ENCODE results near the gene DES. TPM values are rescaled to one million over a fixed set of nuclear protein-coding genes. Genes with fewer than 3 reads are reported as not detected.

The DES gene
- total RNA-seq, 4 donors from 2014 or later = 578 to 3,551 (median 1,628) TPM

- intact Hi-C loops (cut with DNase I; ENCODE audit: low total_unique reads) = no loop called here
- H3K27ac ChIP-seq = peak overlapping the region; percentile 97 to 98
- H3K27me3 ChIP-seq = no peaks in the 10 kb centered on the region
- H3K9me3 ChIP-seq = no peaks in the 10 kb centered on the region
- H3K4me3 ChIP-seq = no peak overlapping the region
- H3K36me3 ChIP-seq = no peaks in the 10 kb centered on the region
- no peak for DNase-seq
- peaks cover 2 to 22% of the 10 kb centered on the region in 2 donors for H3K4me1 ChIP-seq
- TF ChIP-seq POLR2A (IDR thresholded peaks at IDR 0.05) = no peak
- TF ChIP-seq, protein P1, sequence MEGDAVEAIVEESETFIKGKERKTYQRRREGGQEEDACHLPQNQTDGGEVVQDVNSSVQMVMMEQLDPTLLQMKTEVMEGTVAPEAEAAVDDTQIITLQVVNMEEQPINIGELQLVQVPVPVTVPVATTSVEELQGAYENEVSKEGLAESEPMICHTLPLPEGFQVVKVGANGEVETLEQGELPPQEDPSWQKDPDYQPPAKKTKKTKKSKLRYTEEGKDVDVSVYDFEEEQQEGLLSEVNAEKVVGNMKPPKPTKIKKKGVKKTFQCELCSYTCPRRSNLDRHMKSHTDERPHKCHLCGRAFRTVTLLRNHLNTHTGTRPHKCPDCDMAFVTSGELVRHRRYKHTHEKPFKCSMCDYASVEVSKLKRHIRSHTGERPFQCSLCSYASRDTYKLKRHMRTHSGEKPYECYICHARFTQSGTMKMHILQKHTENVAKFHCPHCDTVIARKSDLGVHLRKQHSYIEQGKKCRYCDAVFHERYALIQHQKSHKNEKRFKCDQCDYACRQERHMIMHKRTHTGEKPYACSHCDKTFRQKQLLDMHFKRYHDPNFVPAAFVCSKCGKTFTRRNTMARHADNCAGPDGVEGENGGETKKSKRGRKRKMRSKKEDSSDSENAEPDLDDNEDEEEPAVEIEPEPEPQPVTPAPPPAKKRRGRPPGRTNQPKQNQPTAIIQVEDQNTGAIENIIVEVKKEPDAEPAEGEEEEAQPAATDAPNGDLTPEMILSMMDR (IDR thresholded peaks at IDR 0.05) = no peak
Observed at GRCh38 chr2:219458996-219459395, 40.8 kb downstream of the DES start.

DNA sequence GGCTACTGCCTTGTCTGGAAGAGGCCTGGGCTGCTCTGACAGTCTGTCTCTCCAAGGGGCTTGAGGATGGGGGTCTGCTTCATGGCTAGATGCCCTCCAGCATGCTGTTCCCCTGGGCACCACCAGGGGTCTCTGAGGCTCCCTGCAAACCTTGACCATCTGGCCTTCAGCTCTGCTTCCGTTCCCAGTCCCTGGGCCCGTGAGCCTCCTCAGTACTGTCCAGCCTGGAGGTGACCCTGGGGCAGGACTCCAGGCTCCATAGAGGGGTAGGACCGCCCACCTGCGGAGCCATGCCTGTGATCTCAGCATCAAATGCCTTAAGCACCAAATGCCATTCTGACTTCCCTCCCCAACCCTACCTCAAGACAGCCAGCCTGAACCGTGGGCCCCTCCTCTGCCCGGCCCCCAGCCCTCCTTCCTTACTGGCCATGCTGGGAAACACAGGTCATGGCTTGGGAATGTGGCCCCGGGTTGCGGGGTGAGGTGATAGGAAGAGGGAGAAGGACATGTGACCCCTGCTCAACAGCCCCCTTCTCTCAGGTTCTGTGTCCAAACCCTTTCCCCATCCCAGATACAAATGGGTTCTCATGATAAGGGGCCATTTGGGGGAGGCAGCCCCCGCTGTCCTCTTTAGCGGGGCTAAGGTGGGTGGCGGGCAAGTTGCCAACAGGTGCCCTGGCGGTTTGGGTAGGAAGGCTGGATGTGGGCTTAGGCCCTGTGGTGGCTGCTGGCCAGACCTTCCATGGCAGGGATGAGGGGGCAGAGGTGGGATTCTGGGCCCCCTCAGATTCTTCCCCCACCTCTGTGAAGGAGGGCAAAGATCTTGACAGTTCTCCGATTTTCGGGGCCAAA is 41.5 kb downstream of the DES start:
- Histone ChIP-seq H3K36me3 (no peaks in the 10 kb centered on the region), H3K4me3 (no peak overlapping the region), H3K4me1 (peaks cover 0 to 22% of the 10 kb centered on the region in 2 donors), H3K27ac (peak overlapping the region; percentile 97 to 98), H3K27me3 (no peaks in the 10 kb centered on the region), H3K9me3 (no peaks in the 10 kb centered on the region)
- peak; percentile 69 to 71 for DNase-seq
- intact Hi-C loops (cut with DNase I; ENCODE audit: low total_unique reads) = no loop called here
- TF ChIP-seq, protein P1 (IDR thresholded peaks at IDR 0.05) = peak; percentile 74 to 90 (median 82)
- no peak for TF ChIP-seq POLR2A (IDR thresholded peaks at IDR 0.05)

- DNase-seq = peak; percentile 85 to 91
- H3K4me1 ChIP-seq = peaks cover 0 to 22% of the 10 kb centered on the region in 2 donors
- no peaks in the 10 kb centered on the region for H3K27me3 ChIP-seq
- intact Hi-C loops (cut with DNase I; ENCODE audit: low total_unique reads) = no loop called here
- H3K27ac ChIP-seq = peak overlapping the region; percentile 97 to 98
- peak overlapping the region in 1 of 2 donors; percentile 19 for H3K4me3 ChIP-seq
- no peaks in the 10 kb centered on the region for H3K9me3 ChIP-seq
- H3K36me3 ChIP-seq = no peaks in the 10 kb centered on the region
- TF ChIP-seq, protein P1 (IDR thresholded peaks at IDR 0.05) = no peak
- peak; percentile 23 to 59 for TF ChIP-seq POLR2A (IDR thresholded peaks at IDR 0.05)
Observed at GRCh38 chr2:219460424-219460926, 42.3 kb downstream of the DES start.

DNA sequence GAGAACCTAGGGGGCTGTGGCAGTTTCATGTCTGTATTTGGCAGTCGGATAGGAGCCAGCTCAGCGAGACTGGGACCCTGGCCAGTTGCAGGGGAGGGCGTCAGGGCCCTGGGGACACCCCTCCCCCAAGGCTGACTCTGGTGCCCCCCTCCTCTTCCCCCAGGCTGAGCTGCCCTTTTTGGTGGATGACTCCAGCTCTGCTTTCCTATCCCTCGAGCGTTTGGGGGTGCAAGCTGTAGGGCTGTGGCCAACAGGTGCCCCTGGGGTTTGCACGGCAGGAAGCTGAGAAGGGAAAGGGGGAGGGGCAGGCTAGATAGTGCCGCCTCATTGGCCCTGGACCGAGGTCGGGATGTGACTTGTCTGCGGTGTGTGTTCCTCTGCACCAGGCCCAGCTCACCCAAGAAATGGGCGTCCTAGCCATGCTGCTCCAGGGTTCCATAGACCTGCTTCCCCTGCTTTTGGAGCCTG is 42.9 kb downstream of the DES start:
- no peak for TF ChIP-seq POLR2A (IDR thresholded peaks at IDR 0.05)
- TF ChIP-seq, protein P1 (IDR thresholded peaks at IDR 0.05) = no peak
- Histone ChIP-seq H3K36me3 (no peaks in the 10 kb centered on the region), H3K4me1 (peaks cover 0 to 22% of the 10 kb centered on the region in 2 donors), H3K27me3 (no peaks in the 10 kb centered on the region), H3K4me3 (peak overlapping the region in 1 of 2 donors; percentile 19), H3K9me3 (no peaks in the 10 kb centered on the region), H3K27ac (peak overlapping the region; percentile 97 to 98)
- intact Hi-C loops (cut with DNase I; ENCODE audit: low total_unique reads) = no loop called here
- DNase-seq = peak; percentile 79 to 82

DNA sequence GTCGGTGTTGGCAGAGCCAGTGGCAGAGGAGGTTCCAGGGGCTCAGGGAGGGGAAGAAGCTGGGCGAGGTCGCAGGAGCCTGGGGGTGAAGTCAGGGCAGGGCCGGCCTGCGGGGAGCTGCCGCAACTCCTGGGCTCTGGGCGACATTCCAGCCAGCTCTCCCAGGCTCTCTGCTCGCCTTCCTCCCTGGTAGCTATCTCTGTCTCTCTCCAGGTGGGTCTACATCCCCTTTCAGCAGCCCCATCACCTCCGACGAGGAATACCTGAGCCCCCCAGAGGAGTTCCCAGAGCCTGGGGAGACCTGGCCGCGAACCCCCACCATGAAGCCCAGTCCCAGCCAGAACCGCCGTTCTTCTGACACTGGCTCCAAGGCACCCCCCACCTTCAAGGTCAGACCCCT is 43.5 kb downstream of the DES start:
- H3K27me3 ChIP-seq = no peaks in the 10 kb centered on the region
- intact Hi-C loops (cut with DNase I; ENCODE audit: low total_unique reads) = no loop called here
- peak overlapping the region; percentile 97 to 98 for H3K27ac ChIP-seq
- TF ChIP-seq, protein P1 (IDR thresholded peaks at IDR 0.05) = no peak
- TF ChIP-seq POLR2A (IDR thresholded peaks at IDR 0.05) = no peak
- DNase-seq = no peak
- H3K4me3 ChIP-seq = no peak overlapping the region
- H3K36me3 ChIP-seq = no peaks in the 10 kb centered on the region
- peaks cover 0 to 22% of the 10 kb centered on the region in 2 donors for H3K4me1 ChIP-seq
- H3K9me3 ChIP-seq = no peaks in the 10 kb centered on the region

Measured in uterus (tissue), 4 donors.